Mesodermal cell (in vitro differentiated cells): ENCODE data around the gene FBN3.

Experiments
- H3K27ac ChIP-seq: 2 replicates; pipeline ENCODE4 v1.7.0; 2013; ENCODE audit warnings: mild to moderate bottlenecking, low read depth, low read length, moderate library complexity; ENCODE audit not compliant: severe bottlenecking
- H3K36me3 ChIP-seq: 2 replicates; pipeline ENCODE4 v1.7.1; 2013; ENCODE audit warnings: mild to moderate bottlenecking, low read length, moderate library complexity; ENCODE audit not compliant: control insufficient read depth, insufficient read depth
- H3K4me1 ChIP-seq: one replicate; pipeline ENCODE4 v1.7.1; 2013; ENCODE audit warnings: mild to moderate bottlenecking, low read length; ENCODE audit not compliant: insufficient read depth, control insufficient read depth, poor library complexity, severe bottlenecking
- H3K4me3 ChIP-seq: 2 replicates; pipeline ENCODE4 v1.7.0; 2013; ENCODE audit warnings: low read length, control low read depth, mild to moderate bottlenecking; ENCODE audit not compliant: insufficient read depth, poor library complexity, severe bottlenecking; ENCODE audit errors: extremely low read depth
- H3K9me3 ChIP-seq: 2 replicates; pipeline ENCODE4 v1.7.1; 2013; ENCODE audit warnings: mild to moderate bottlenecking, low read length, moderate library complexity; ENCODE audit not compliant: control insufficient read depth
- WGBS, 2 experiments: methylation state at CpG; one replicate each; pipeline ENCODE4 v1.1.5; 2013; ENCODE audit warnings: missing lambda C conversion rate in 2 of 2; ENCODE audit not compliant: insufficient coverage in 2 of 2; 5-methylcytosine and 5-hydroxymethylcytosine counted together

The FBN3 gene

GRCh38 chr19:8089664-8090601, 59.5 kb downstream of the FBN3 start:
- 88 to 92% methylated on average over 16 of the region's 19 CpGs for WGBS, 2 experiments
- H3K36me3 ChIP-seq: peaks cover 34% of the 10 kb centered on the region
- peaks cover 11% of the 10 kb centered on the region for H3K9me3 ChIP-seq
- no peaks in the 10 kb centered on the region for H3K4me1 ChIP-seq
- H3K4me3 ChIP-seq: no peak overlapping the region
- H3K27ac ChIP-seq: no peak overlapping the region

- no peaks in the 10 kb centered on the region for H3K4me1 ChIP-seq
- no peak overlapping the region for H3K4me3 ChIP-seq
- H3K36me3 ChIP-seq: peaks cover 26% of the 10 kb centered on the region
- WGBS, 2 experiments: 91 to 94% methylated on average over 8 of the region's 8 CpGs
- H3K9me3 ChIP-seq: peaks cover 5% of the 10 kb centered on the region
- H3K27ac ChIP-seq: no peak overlapping the region
Observed at GRCh38 chr19:8088752-8089663, 60.4 kb downstream of the FBN3 start.

- Histone ChIP-seq H3K4me1 (no peaks in the 10 kb centered on the region), H3K27ac (no peak overlapping the region), H3K9me3 (peaks cover 5% of the 10 kb centered on the region), H3K36me3 (peaks cover 22% of the 10 kb centered on the region), H3K4me3 (no peak overlapping the region)
- 93 to 96% methylated on average over 12 to 15 of the region's 15 CpGs for WGBS, 2 experiments
Observed at GRCh38 chr19:8087876-8088275, 61.5 kb downstream of the FBN3 start.

GRCh38 chr19:8086849-8087248, 62.5 kb downstream of the FBN3 start:
- Histone ChIP-seq H3K4me1 (no peaks in the 10 kb centered on the region), H3K9me3 (peaks cover 5% of the 10 kb centered on the region), H3K27ac (no peak overlapping the region), H3K36me3 (peaks cover 22% of the 10 kb centered on the region), H3K4me3 (no peak overlapping the region)
- WGBS, 2 experiments: 96 to 97% methylated on average over 10 to 13 of the region's 13 CpGs

GRCh38 chr19:8085598-8086408, 63.6 kb downstream of the FBN3 start:
- Histone ChIP-seq H3K9me3 (peaks cover 5% of the 10 kb centered on the region), H3K4me3 (no peak overlapping the region), H3K36me3 (peaks cover 20% of the 10 kb centered on the region), H3K27ac (no peak overlapping the region), H3K4me1 (no peaks in the 10 kb centered on the region)
- 70 to 77% methylated on average over 7 to 18 of the region's 20 CpGs for WGBS, 2 experiments

- H3K36me3 ChIP-seq: peaks cover 18% of the 10 kb centered on the region
- H3K4me3 ChIP-seq: no peak overlapping the region
- WGBS, 2 experiments: 92 to 94% methylated on average over 10 to 13 of the region's 13 CpGs
Observed at GRCh38 chr19:8084152-8084551, 65.2 kb downstream of the FBN3 start.

GRCh38 chr19:8083141-8083540, 66.3 kb downstream of the FBN3 start:
- no peak overlapping the region for H3K27ac ChIP-seq
- no peaks in the 10 kb centered on the region for H3K9me3 ChIP-seq
- H3K4me1 ChIP-seq: no peaks in the 10 kb centered on the region
- H3K36me3 ChIP-seq: peaks cover 8% of the 10 kb centered on the region
- no peak overlapping the region for H3K4me3 ChIP-seq
- WGBS, 2 experiments: 92 to 97% methylated on average over 7 to 12 of the region's 12 CpGs

More at GRCh38 chr19:8084152-8084551, 65.2 kb downstream of the FBN3 start:
- Histone ChIP-seq H3K9me3 (peaks cover 5% of the 10 kb centered on the region), H3K4me1 (no peaks in the 10 kb centered on the region), H3K27ac (no peak overlapping the region)

GRCh38 chr19:8081569-8082550, 67.5 kb downstream of the FBN3 start:
- Histone ChIP-seq H3K4me1 (no peaks in the 10 kb centered on the region), H3K9me3 (no peaks in the 10 kb centered on the region), H3K27ac (no peak overlapping the region), H3K36me3 (peaks cover 2% of the 10 kb centered on the region), H3K4me3 (no peak overlapping the region)
- WGBS, 2 experiments: 91% methylated on average over 7 to 9 of the region's 11 CpGs

GRCh38 chr19:8080832-8081231, 68.6 kb downstream of the FBN3 start:
- WGBS, 2 experiments: 86 to 94% methylated on average over 10 to 12 of the region's 12 CpGs
- no peaks in the 10 kb centered on the region for H3K4me1 ChIP-seq
- no peaks in the 10 kb centered on the region for H3K36me3 ChIP-seq
- no peak overlapping the region for H3K27ac ChIP-seq
- H3K9me3 ChIP-seq: no peaks in the 10 kb centered on the region
- no peak overlapping the region for H3K4me3 ChIP-seq
